SH-SY5Y (cell line): ENCODE measurements around the gene MCM7.

Experiments used
- GATA2 ChIP-seq: IDR thresholded peaks from 2 replicates; pipeline ENCODE4 v1.6.1; 2011; ENCODE audit warnings: mild to moderate bottlenecking, low read depth, low read length
- GATA3 ChIP-seq: IDR thresholded peaks from 2 replicates; pipeline ENCODE4 v1.6.1; 2011; ENCODE audit warnings: low read depth, mild to moderate bottlenecking, low read length, moderate library complexity

DNA sequence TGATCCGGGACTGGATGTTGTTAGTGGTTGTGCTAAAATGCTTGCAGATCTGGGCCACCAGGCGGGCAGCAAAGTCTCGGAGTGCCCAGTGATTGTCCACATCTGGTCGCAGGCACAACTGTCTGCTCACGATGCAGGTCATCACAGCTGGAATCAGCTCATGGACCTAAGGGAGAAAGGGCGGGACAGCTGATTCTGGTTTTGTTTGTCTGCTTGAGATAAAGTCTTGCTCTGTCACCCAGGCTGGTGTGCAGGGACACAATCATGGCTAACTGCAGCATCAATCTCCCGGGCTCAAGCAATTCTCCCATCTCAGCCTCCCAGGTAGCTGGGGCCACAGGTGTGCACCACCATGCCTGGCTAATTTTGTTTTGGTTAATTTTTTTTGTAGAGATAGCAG is 10.0 kb upstream of the MCM7 start:
- TF ChIP-seq GATA2 (no peak), GATA3 (no peak)
